SKM-1 (cell line): ENCODE measurements around the gene KANTR.

Source experiments
- DNase-seq: peaks from one replicate; lab custom pipeline; 2025; ENCODE audit not compliant: unreplicated experiment; lab: John Stamatoyannopoulos, UW

Gene KANTR

GRCh38 chrX:53093748-53094581 lies at the start of gene KANTR:
Gene KANTR, plus strand, starts transcription at chrX:53094142. Its CDS starts 30,131 bp downstream, at chrX:53124273.
- peak; percentile 71 for DNase-seq

GRCh38 chrX:53044995-53045394 lies 48.9 kb upstream of the KANTR start:
- DNase-seq, result no peak

GRCh38 chrX:53047228-53047627 lies 46.7 kb upstream of the KANTR start:
- DNase-seq, result no peak

GRCh38 chrX:53048169-53049126 lies 45.5 kb upstream of the KANTR start, which contains the start of gene GPR173:
Gene GPR173, plus strand, starts transcription at chrX:53048789. Its CDS starts 27,833 bp downstream, at chrX:53076622.
- no peak for DNase-seq

- DNase-seq, result no peak
These were observed 44.8 kb upstream of the KANTR start for GRCh38 chrX:53049127-53049517.

- no peak for DNase-seq
These were observed 43.1 kb upstream of the KANTR start for GRCh38 chrX:53050841-53051240.

GRCh38 chrX:53055244-53055849 lies 38.6 kb upstream of the KANTR start:
- DNase-seq, result no peak

- no peak for DNase-seq
These were observed 37.6 kb upstream of the KANTR start for GRCh38 chrX:53056292-53056691.

GRCh38 chrX:53065104-53065503 lies 28.8 kb upstream of the KANTR start:
- no peak for DNase-seq

- no peak for DNase-seq
These were observed 22.9 kb upstream of the KANTR start for GRCh38 chrX:53071064-53071463.

GRCh38 chrX:53071604-53072417 lies 22.1 kb upstream of the KANTR start:
- no peak for DNase-seq

GRCh38 chrX:53072418-53073114 lies 21.4 kb upstream of the KANTR start:
- no peak for DNase-seq

GRCh38 chrX:53073115-53073586 lies 20.8 kb upstream of the KANTR start:
- DNase-seq, result no peak

GRCh38 chrX:53075011-53075410 lies 18.9 kb upstream of the KANTR start:
- no peak for DNase-seq

- DNase-seq, result no peak
These were observed 17.3 kb upstream of the KANTR start for GRCh38 chrX:53076671-53077070.

- no peak for DNase-seq
These were observed 16.4 kb upstream of the KANTR start for GRCh38 chrX:53077207-53078197.

- no peak for DNase-seq
These were observed 15.0 kb upstream of the KANTR start for GRCh38 chrX:53078943-53079342.
